HG03439 (cell line): ENCODE measurements around the gene PCED1B.
"Not testable (repeated sequence)": the region's sequence is repeated elsewhere in the genome, so short reads cannot be mapped to it uniquely, and the experiment has no call there.

Experiments used
- ATAC-seq: cut with Tn5 transposase; IDR thresholded peaks from one replicate; pipeline ENCODE4 v1.9.1; 2021; ENCODE audit warnings: mild to moderate bottlenecking, moderate library complexity; ENCODE audit not compliant: unreplicated experiment

The PCED1B gene

GRCh38 chr12:47160316-47161244 is 81.2 kb downstream of the PCED1B start:
- ATAC-seq: no peak

GRCh38 chr12:47164116-47164515 is 84.7 kb downstream of the PCED1B start:
- no peak for ATAC-seq

- ATAC-seq: no peak
Measured at GRCh38 chr12:47164724-47165439, 85.5 kb downstream of the PCED1B start.

GRCh38 chr12:47165934-47166333 is 86.5 kb downstream of the PCED1B start:
- ATAC-seq: no peak

- no peak for ATAC-seq
Measured at GRCh38 chr12:47166365-47166764, 86.9 kb downstream of the PCED1B start.

GRCh38 chr12:47170281-47170680 is 90.9 kb downstream of the PCED1B start:
- not testable (repeated sequence) for ATAC-seq

GRCh38 chr12:47178014-47178413 is 98.6 kb downstream of the PCED1B start:
- no peak for ATAC-seq

GRCh38 chr12:47182164-47182938 is 102.9 kb downstream of the PCED1B start:
- not testable (repeated sequence) for ATAC-seq

GRCh38 chr12:47184229-47184628 is 104.8 kb downstream of the PCED1B start:
- no peak for ATAC-seq

- no peak for ATAC-seq
Measured at GRCh38 chr12:47184813-47185212, 105.4 kb downstream of the PCED1B start.

- ATAC-seq: no peak
Measured at GRCh38 chr12:47186246-47186645, 106.8 kb downstream of the PCED1B start.

- no peak for ATAC-seq
Measured at GRCh38 chr12:47188576-47189441, 109.4 kb downstream of the PCED1B start.

GRCh38 chr12:47189728-47190127 is 110.3 kb downstream of the PCED1B start:
- ATAC-seq: no peak

- no peak for ATAC-seq
Measured at GRCh38 chr12:47190271-47190750, 110.9 kb downstream of the PCED1B start.

- no peak for ATAC-seq
Measured at GRCh38 chr12:47190905-47191304, 111.5 kb downstream of the PCED1B start.

GRCh38 chr12:47192051-47192450 is 112.6 kb downstream of the PCED1B start:
- ATAC-seq: no peak

GRCh38 chr12:47193066-47193465 is 113.6 kb downstream of the PCED1B start:
- ATAC-seq: no peak

GRCh38 chr12:47194501-47194900 is 115.1 kb downstream of the PCED1B start:
- no peak for ATAC-seq

- no peak for ATAC-seq
Measured at GRCh38 chr12:47200446-47200845, 121.0 kb downstream of the PCED1B start.

- not testable (repeated sequence) for ATAC-seq
Measured at GRCh38 chr12:47201190-47201589, 121.8 kb downstream of the PCED1B start.
